HS-5 (cell line): Measurements from ENCODE around the gene YY1.
A peak's percentile ranks its signal among the peaks of the same experiment; 100 is the strongest.
"Not testable (repeated sequence)": the region's sequence is repeated elsewhere in the genome, so short reads cannot be mapped to it uniquely, and the experiment has no call there.

Experiments
- DNase-seq: peaks from one replicate; pipeline ENCODE4 v3.0.0-alpha.2; 2012; ENCODE audit warnings: low read depth

Gene YY1

GRCh38 chr14:100213956-100214769 lies 24.8 kb upstream of the YY1 start:
- DNase-seq: no peak

GRCh38 chr14:100214770-100215083 lies 24.2 kb upstream of the YY1 start:
- DNase-seq: no peak

GRCh38 chr14:100215330-100215885 lies 23.5 kb upstream of the YY1 start:
- DNase-seq: no peak

- no peak for DNase-seq
Measured at GRCh38 chr14:100219126-100219785, 19.7 kb upstream of the YY1 start.

- no peak for DNase-seq
Measured at GRCh38 chr14:100221533-100222223, 17.3 kb upstream of the YY1 start.

GRCh38 chr14:100222224-100223093 lies 16.5 kb upstream of the YY1 start:
- no peak for DNase-seq

- no peak for DNase-seq
Measured at GRCh38 chr14:100223332-100224201, 15.4 kb upstream of the YY1 start.

GRCh38 chr14:100224229-100224866 lies 14.6 kb upstream of the YY1 start:
- DNase-seq: no peak

- DNase-seq: no peak
Measured at GRCh38 chr14:100225169-100225568, 13.8 kb upstream of the YY1 start.

GRCh38 chr14:100230361-100230760 lies 8.6 kb upstream of the YY1 start:
- DNase-seq: no peak

- no peak for DNase-seq
Measured at GRCh38 chr14:100234511-100234910, 4.4 kb upstream of the YY1 start.

GRCh38 chr14:100236271-100236818 lies 2.6 kb upstream of the YY1 start:
- not testable (repeated sequence) for DNase-seq

GRCh38 chr14:100236881-100237280 lies 2.1 kb upstream of the YY1 start:
- no peak for DNase-seq

- DNase-seq: no peak
Measured at GRCh38 chr14:100237735-100238418, 1.1 kb upstream of the YY1 start.

- DNase-seq: no peak
Measured at GRCh38 chr14:100239211-100239839, 381 bp downstream of the YY1 start.

- DNase-seq: peak; percentile 71
Measured at GRCh38 chr14:100239840-100240667, 1.1 kb downstream of the YY1 start.

- DNase-seq: no peak
Measured at GRCh38 chr14:100240668-100241032, 1.7 kb downstream of the YY1 start.

GRCh38 chr14:100241279-100241678 lies 2.3 kb downstream of the YY1 start:
- DNase-seq: no peak
